H9 (cell line): Measurements from ENCODE around the gene ILDR2. TPM values are rescaled to one million over a fixed set of nuclear protein-coding genes. Genes with fewer than 3 reads are reported as not detected.

Experiments used
- DNase-seq: peaks from one replicate; pipeline ENCODE4 v3.0.0-alpha.2; 2017
- H2AFZ ChIP-seq: one replicate; pipeline ENCODE4 v1.6.1; 2013; ENCODE audit warnings: mild to moderate bottlenecking, low read length, control low read depth, moderate library complexity
- H2AK5ac ChIP-seq: 2 replicates; pipeline ENCODE4 v1.6.1; 2013; ENCODE audit warnings: low read length, control low read depth, mixed read lengths; ENCODE audit not compliant: insufficient read length
- H2BK120ac ChIP-seq: one replicate; pipeline ENCODE4 v1.6.1; 2013; ENCODE audit warnings: low read depth, mild to moderate bottlenecking, low read length, control low read depth, inconsistent platforms; ENCODE audit not compliant: poor library complexity, severe bottlenecking
- H2BK12ac ChIP-seq: 2 replicates; pipeline ENCODE4 v1.6.1; 2013; ENCODE audit warnings: low read length, control low read depth, mixed read lengths, low read depth; ENCODE audit not compliant: insufficient read length
- H2BK15ac ChIP-seq: 2 replicates; pipeline ENCODE4 v1.6.1; 2013; ENCODE audit warnings: low read depth, low read length, control low read depth
- H2BK20ac ChIP-seq: one replicate; pipeline ENCODE4 v1.6.1; 2013; ENCODE audit warnings: low read depth, mild to moderate bottlenecking, low read length, control low read depth, inconsistent platforms; ENCODE audit not compliant: poor library complexity, severe bottlenecking
- H2BK5ac ChIP-seq: 2 replicates; pipeline ENCODE4 v1.6.1; 2013; ENCODE audit warnings: low read length, control low read depth, mixed read lengths; ENCODE audit not compliant: insufficient read length
- H3K14ac ChIP-seq: 2 replicates; pipeline ENCODE4 v1.6.1; 2013; ENCODE audit warnings: low read length, control low read depth; ENCODE audit not compliant: insufficient read depth
- H3K18ac ChIP-seq: 2 replicates; pipeline ENCODE4 v1.6.1; 2013; ENCODE audit warnings: low read depth, mild to moderate bottlenecking, mixed read lengths, low read length, control low read depth; ENCODE audit not compliant: insufficient read length
- H3K23ac ChIP-seq: 2 replicates; pipeline ENCODE4 v1.6.1; 2013; ENCODE audit warnings: low read length, control low read depth, mixed read lengths, low read depth; ENCODE audit not compliant: insufficient read length
- H3K23me2 ChIP-seq: 2 replicates; pipeline ENCODE4 v1.6.1; 2013; ENCODE audit warnings: low read depth, mild to moderate bottlenecking, mixed read lengths, low read length, control low read depth; ENCODE audit not compliant: insufficient read length, poor library complexity, severe bottlenecking
- H3K27ac ChIP-seq: 2 replicates; pipeline ENCODE4 v1.5.1; 2013; ENCODE audit warnings: low read length, control low read depth, mixed read lengths, low read depth; ENCODE audit not compliant: insufficient read length
- H3K27me3 ChIP-seq: 2 replicates; pipeline ENCODE4 v1.6.1; 2013; ENCODE audit warnings: low read length, control low read depth, inconsistent platforms; ENCODE audit not compliant: insufficient read depth
- H3K4ac ChIP-seq: 2 replicates; pipeline ENCODE4 v1.6.1; 2013; ENCODE audit warnings: low read depth, mild to moderate bottlenecking, control low read depth, inconsistent platforms, low read length, moderate library complexity
- H3K4me1 ChIP-seq: 2 replicates; pipeline ENCODE4 v1.6.1; 2013; ENCODE audit warnings: low read length, control low read depth, inconsistent platforms; ENCODE audit not compliant: insufficient read depth
- H3K4me2 ChIP-seq: 2 replicates; pipeline ENCODE4 v1.6.1; 2013; ENCODE audit warnings: low read length, control low read depth, mixed read lengths; ENCODE audit not compliant: insufficient read length, insufficient read depth
- H3K56ac ChIP-seq: 2 replicates; pipeline ENCODE4 v1.6.1; 2013; ENCODE audit warnings: low read depth, mild to moderate bottlenecking, mixed read lengths, low read length, control low read depth; ENCODE audit not compliant: insufficient read length
- H3K79me1 ChIP-seq: 2 replicates; pipeline ENCODE4 v1.6.1; 2013; ENCODE audit warnings: low read depth, mild to moderate bottlenecking, moderate library complexity, low read length, control low read depth, inconsistent platforms; ENCODE audit not compliant: insufficient read depth, poor library complexity, severe bottlenecking
- H3K79me2 ChIP-seq: 2 replicates; pipeline ENCODE4 v1.6.1; 2013; ENCODE audit warnings: low read length, control low read depth, inconsistent platforms; ENCODE audit not compliant: insufficient read depth
- H3K9ac ChIP-seq: 2 replicates; pipeline ENCODE4 v1.6.1; 2013; ENCODE audit warnings: low read length, control low read depth, mixed read lengths; ENCODE audit not compliant: insufficient read length; ENCODE audit errors: extremely low read depth
- H3K9me3 ChIP-seq: one replicate; pipeline ENCODE4 v1.6.1; 2013; ENCODE audit warnings: low read depth, low read length, inconsistent platforms; ENCODE audit not compliant: control insufficient read depth
- H3T11ph ChIP-seq: one replicate; pipeline ENCODE4 v1.6.1; 2013; ENCODE audit warnings: mild to moderate bottlenecking, low read length, control low read depth, inconsistent platforms
- H4K20me1 ChIP-seq: one replicate; pipeline ENCODE4 v1.6.1; 2013; ENCODE audit not compliant: control insufficient read depth, insufficient read length, insufficient read depth
- H4K5ac ChIP-seq: 2 replicates; pipeline ENCODE4 v1.6.1; 2013; ENCODE audit warnings: low read depth, mild to moderate bottlenecking, mixed read lengths, low read length, control low read depth; ENCODE audit not compliant: insufficient read length
- H4K8ac ChIP-seq: replicated peaks from 2 replicates; pipeline ENCODE4 v1.6.1; 2013; ENCODE audit warnings: low read length, control low read depth, mixed read lengths, low read depth; ENCODE audit not compliant: insufficient read length
- H4K91ac ChIP-seq: 2 replicates; pipeline ENCODE4 v1.6.1; 2013; ENCODE audit warnings: low read depth, mild to moderate bottlenecking, moderate library complexity, mixed read lengths, low read length, control low read depth; ENCODE audit not compliant: insufficient read length
- H3K27ac Mint-ChIP-seq, 3 experiments: 2 replicates in 2 of 3; 3 replicates in 1 of 3; pipeline ENCODE4 v1.8.0; 2020 to 2021; ENCODE audit warnings: mixed read lengths in 3 of 3, mild to moderate bottlenecking in 1 of 3, moderate library complexity in 1 of 3
- H3K27me3 Mint-ChIP-seq: 2 replicates; pipeline ENCODE4 v1.8.0; 2021; ENCODE audit warnings: low read depth, mild to moderate bottlenecking, moderate library complexity, mixed read lengths
- H3K36me3 Mint-ChIP-seq, 3 experiments: 2 replicates in 2 of 3; 3 replicates in 1 of 3; pipeline ENCODE4 v1.8.0; 2020 to 2021; ENCODE audit warnings: low read depth in 3 of 3, mixed read lengths in 3 of 3; ENCODE audit not compliant: insufficient read depth in 1 of 3
- H3K4me1 Mint-ChIP-seq, 2 experiments: 2 replicates each; pipeline ENCODE4 v1.8.0; 2020; ENCODE audit warnings: mixed read lengths in 2 of 2
- H3K4me3 Mint-ChIP-seq, 2 experiments: 2 replicates in 1 of 2; 3 replicates in 1 of 2; pipeline ENCODE4 v1.8.0; 2020 to 2021; ENCODE audit warnings: mild to moderate bottlenecking in 2 of 2, mixed read lengths in 2 of 2, moderate library complexity in 1 of 2
- H3K9me3 Mint-ChIP-seq, 2 experiments: 2 replicates in 1 of 2; 3 replicates in 1 of 2; pipeline ENCODE4 v1.8.0; 2020; ENCODE audit warnings: mild to moderate bottlenecking in 2 of 2, mixed read lengths in 2 of 2, moderate library complexity in 1 of 2
- WGBS: extraction: QIAGEN DNeasy Blood & Tissue Kit; methylation state at CpG from one replicate; pipeline ENCODE4 v1.1.7; 2013; ENCODE audit warnings: missing lambda C conversion rate, low lambda C conversion rate, mixed read lengths; ENCODE audit not compliant: insufficient read length; ENCODE audit errors: extremely low coverage; 5-methylcytosine and 5-hydroxymethylcytosine counted together
- total RNA-seq: library from RNA; stranded (reverse); gene quantifications from 2 replicates; pipeline ENCODE4 v1.2.1, GENCODE V29; 2021
- TF ChIP-seq, protein P1 (sequence below): fragments of 200-600 bp; sonication (generic); conservative IDR thresholded peaks from 3 replicates; pipeline ENCODE4 v1.8.0; 2021; ENCODE audit warnings: antibody characterized with exemption, mild to moderate bottlenecking

ILDR2 gene
- total RNA-seq, 1 experiment from 2014 or later, result 1.1 TPM

- H3K56ac ChIP-seq, result no peak overlapping the region
- no peak overlapping the region for H3K4ac ChIP-seq
- no peaks in the 10 kb centered on the region for H4K20me1 ChIP-seq
- H3K23ac ChIP-seq, result no peak overlapping the region
- no peak overlapping the region for H3K4me2 ChIP-seq
- no peak overlapping the region for H2AFZ ChIP-seq
- H2BK120ac ChIP-seq, result no peak overlapping the region
- H3K23me2 ChIP-seq, result no peaks in the 10 kb centered on the region
- H3K4me1 ChIP-seq, result 0 out of 2 replicates have a peak, but pooled peaks cover 3% of the 10 kb centered on the region
- H3K9ac ChIP-seq, result no peak overlapping the region
- no peaks in the 10 kb centered on the region for H3K79me1 ChIP-seq
- Mint-ChIP-seq H3K4me3 (no peak overlapping the region), H3K27me3 (no peaks in the 10 kb centered on the region), H3K4me1 (no peaks in the 10 kb centered on the region), H3K9me3 (no peaks in the 10 kb centered on the region), H3K27ac (no peak overlapping the region), H3K36me3 (no peaks in the 10 kb centered on the region)
- H3K14ac ChIP-seq, result no peak overlapping the region
- no peak overlapping the region for H2BK15ac ChIP-seq
- DNase-seq, result no peak
- H3K9me3 ChIP-seq, result no peaks in the 10 kb centered on the region
- H3T11ph ChIP-seq, result no peak overlapping the region
- H4K5ac ChIP-seq, result no peak overlapping the region
- no peak overlapping the region for H4K8ac ChIP-seq
- H2BK5ac ChIP-seq, result no peak overlapping the region
- no CpG with 5 or more reads among the region's 2 CpGs for WGBS
- H3K27ac ChIP-seq, result no peak overlapping the region
- no peak overlapping the region for H3K18ac ChIP-seq
- no peaks in the 10 kb centered on the region for H3K27me3 ChIP-seq
- H3K79me2 ChIP-seq, result no peaks in the 10 kb centered on the region
- TF ChIP-seq, protein P1, sequence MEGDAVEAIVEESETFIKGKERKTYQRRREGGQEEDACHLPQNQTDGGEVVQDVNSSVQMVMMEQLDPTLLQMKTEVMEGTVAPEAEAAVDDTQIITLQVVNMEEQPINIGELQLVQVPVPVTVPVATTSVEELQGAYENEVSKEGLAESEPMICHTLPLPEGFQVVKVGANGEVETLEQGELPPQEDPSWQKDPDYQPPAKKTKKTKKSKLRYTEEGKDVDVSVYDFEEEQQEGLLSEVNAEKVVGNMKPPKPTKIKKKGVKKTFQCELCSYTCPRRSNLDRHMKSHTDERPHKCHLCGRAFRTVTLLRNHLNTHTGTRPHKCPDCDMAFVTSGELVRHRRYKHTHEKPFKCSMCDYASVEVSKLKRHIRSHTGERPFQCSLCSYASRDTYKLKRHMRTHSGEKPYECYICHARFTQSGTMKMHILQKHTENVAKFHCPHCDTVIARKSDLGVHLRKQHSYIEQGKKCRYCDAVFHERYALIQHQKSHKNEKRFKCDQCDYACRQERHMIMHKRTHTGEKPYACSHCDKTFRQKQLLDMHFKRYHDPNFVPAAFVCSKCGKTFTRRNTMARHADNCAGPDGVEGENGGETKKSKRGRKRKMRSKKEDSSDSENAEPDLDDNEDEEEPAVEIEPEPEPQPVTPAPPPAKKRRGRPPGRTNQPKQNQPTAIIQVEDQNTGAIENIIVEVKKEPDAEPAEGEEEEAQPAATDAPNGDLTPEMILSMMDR, result no peak
- no peak overlapping the region for H2AK5ac ChIP-seq
- H2BK20ac ChIP-seq, result no peak overlapping the region
- H2BK12ac ChIP-seq, result no peak overlapping the region
- no peak overlapping the region for H4K91ac ChIP-seq
Observed at GRCh38 chr1:166905136-166905535, 70.2 kb downstream of the ILDR2 start.
